Endodermal cell (in vitro differentiated cells): ENCODE data around the gene MAL. TPM values are rescaled to one million over a fixed set of nuclear protein-coding genes. Genes with fewer than 3 reads are reported as not detected.
A peak's percentile ranks its signal among the peaks of the same experiment; 100 is the strongest.

Source experiments
- DNase-seq: peaks from one replicate; pipeline ENCODE4 v3.0.0-alpha.2; 2017
- H3K27ac ChIP-seq: 2 replicates; pipeline ENCODE4 v1.5.1; 2013; ENCODE audit warnings: mild to moderate bottlenecking, low read depth, low read length, moderate library complexity
- H3K27me3 ChIP-seq: 2 replicates; pipeline ENCODE4 v1.6.1; 2013; ENCODE audit warnings: mild to moderate bottlenecking, low read length, moderate library complexity; ENCODE audit not compliant: insufficient read depth, control insufficient read depth, poor library complexity, severe bottlenecking
- H3K36me3 ChIP-seq: 2 replicates; pipeline ENCODE4 v1.7.0; 2013; ENCODE audit warnings: mild to moderate bottlenecking, low read length, moderate library complexity; ENCODE audit not compliant: control insufficient read depth, insufficient read depth
- H3K4me1 ChIP-seq: one replicate; pipeline ENCODE4 v1.7.0; 2013; ENCODE audit warnings: low read length; ENCODE audit not compliant: control insufficient read depth, insufficient read depth
- H3K4me3 ChIP-seq: 2 replicates; pipeline ENCODE4 v1.5.1; 2013; ENCODE audit warnings: mild to moderate bottlenecking, low read length, moderate library complexity
- H3K9ac ChIP-seq: 2 replicates; pipeline ENCODE4 v1.6.1; 2013; ENCODE audit warnings: mild to moderate bottlenecking, low read length, moderate library complexity; ENCODE audit not compliant: poor library complexity, severe bottlenecking; ENCODE audit errors: extremely low read depth
- H3K9me3 ChIP-seq: 2 replicates; pipeline ENCODE4 v1.6.1; 2013; ENCODE audit warnings: mild to moderate bottlenecking, low read length, moderate library complexity; ENCODE audit not compliant: control insufficient read depth
- H3K27ac Mint-ChIP-seq: 2 replicates; pipeline ENCODE4 v1.8.0; 2020; ENCODE audit warnings: mixed read lengths
- H3K27me3 Mint-ChIP-seq: 2 replicates; pipeline ENCODE4 v1.8.0; 2021; ENCODE audit warnings: mild to moderate bottlenecking, mixed read lengths; ENCODE audit not compliant: insufficient read depth
- H3K36me3 Mint-ChIP-seq: 2 replicates; pipeline ENCODE4 v1.8.0; 2020; ENCODE audit warnings: low read depth, mixed read lengths
- H3K4me1 Mint-ChIP-seq: 2 replicates; pipeline ENCODE4 v1.8.0; 2020; ENCODE audit warnings: mixed read lengths
- H3K4me3 Mint-ChIP-seq: 2 replicates; pipeline ENCODE4 v1.8.0; 2020; ENCODE audit warnings: mild to moderate bottlenecking, moderate library complexity, mixed read lengths
- H3K9me3 Mint-ChIP-seq: 2 replicates; pipeline ENCODE4 v1.8.0; 2020; ENCODE audit warnings: mild to moderate bottlenecking, mixed read lengths
- CTCF ChIP-seq: fragments of 200-600 bp; sonication (generic); conservative IDR thresholded peaks from 2 replicates; pipeline ENCODE4 v1.5.0; 2021; ENCODE audit warnings: antibody characterized with exemption, mild to moderate bottlenecking
- WGBS, 2 experiments: methylation state at CpG; one replicate each; pipeline versions ENCODE4 v1.1.5 to v1.1.7; 2013; ENCODE audit warnings: missing lambda C conversion rate in 2 of 2, mixed read lengths in 1 of 2; ENCODE audit not compliant: insufficient coverage in 1 of 2, insufficient read length in 1 of 2; 5-methylcytosine and 5-hydroxymethylcytosine counted together
- total RNA-seq, 2 donors: library from RNA; stranded (reverse); fragmentation: NEBNext Ultra II Directional in 1 of 2; extraction: Animal tissue kit (Norgen Biotek cat#: 25700) in 1 of 2; gene quantifications; 2 replicates in 1 of 2; 3 replicates in 1 of 2; pipeline ENCODE4 v1.2.1, GENCODE V29; 2021

Gene MAL
- total RNA-seq, 2 donors from 2014 or later: not detected

GRCh38 chr2:94982675-94983074 is 42.8 kb upstream of the MAL start:
- peaks cover 3% of the 10 kb centered on the region for H3K9me3 ChIP-seq
- no peak overlapping the region for H3K27ac ChIP-seq
- Mint-ChIP-seq H3K4me1 (no peaks in the 10 kb centered on the region), H3K9me3 (peaks cover 2% of the 10 kb centered on the region), H3K27me3 (peaks cover 17% of the 10 kb centered on the region), H3K36me3 (no peaks in the 10 kb centered on the region), H3K27ac (no peak overlapping the region), H3K4me3 (no peak overlapping the region)
- no peaks in the 10 kb centered on the region for H3K36me3 ChIP-seq
- no peaks in the 10 kb centered on the region for H3K27me3 ChIP-seq
- WGBS, 2 experiments: 91 to 92% methylated on average over 2 to 3 of the region's 3 CpGs
- no peak overlapping the region for H3K4me3 ChIP-seq
- no peak overlapping the region for H3K9ac ChIP-seq
- H3K4me1 ChIP-seq: no peaks in the 10 kb centered on the region
- no peak for DNase-seq
- TF ChIP-seq CTCF: no peak

- H3K9ac ChIP-seq: no peak overlapping the region
- H3K27ac ChIP-seq: no peak overlapping the region
- DNase-seq: peak; percentile 77
- no peak overlapping the region for H3K4me3 Mint-ChIP-seq
- H3K4me3 ChIP-seq: no peak overlapping the region
- no peaks in the 10 kb centered on the region for H3K4me1 ChIP-seq
- H3K9me3 ChIP-seq: no peaks in the 10 kb centered on the region
- peaks cover 22% of the 10 kb centered on the region for H3K27me3 Mint-ChIP-seq
- no peak overlapping the region for H3K27ac Mint-ChIP-seq
- no peaks in the 10 kb centered on the region for H3K9me3 Mint-ChIP-seq
- no peaks in the 10 kb centered on the region for H3K4me1 Mint-ChIP-seq
- TF ChIP-seq CTCF: no peak
- no peaks in the 10 kb centered on the region for H3K36me3 ChIP-seq
- no peaks in the 10 kb centered on the region for H3K27me3 ChIP-seq
- no peaks in the 10 kb centered on the region for H3K36me3 Mint-ChIP-seq
- WGBS, 2 experiments: 57 to 66% methylated on average over 8 to 9 of the region's 9 CpGs
Measured at GRCh38 chr2:94984964-94985575, 40.4 kb upstream of the MAL start.

GRCh38 chr2:94985636-94986035 is 39.9 kb upstream of the MAL start:
- Mint-ChIP-seq H3K27me3 (peaks cover 24% of the 10 kb centered on the region), H3K4me3 (no peak overlapping the region), H3K4me1 (no peaks in the 10 kb centered on the region), H3K36me3 (no peaks in the 10 kb centered on the region), H3K9me3 (no peaks in the 10 kb centered on the region), H3K27ac (no peak overlapping the region)
- Histone ChIP-seq H3K36me3 (no peaks in the 10 kb centered on the region), H3K27ac (no peak overlapping the region), H3K4me3 (no peak overlapping the region), H3K4me1 (no peaks in the 10 kb centered on the region), H3K9me3 (no peaks in the 10 kb centered on the region), H3K27me3 (no peaks in the 10 kb centered on the region), H3K9ac (no peak overlapping the region)
- 73 to 82% methylated on average over 4 to 5 of the region's 5 CpGs for WGBS, 2 experiments
- DNase-seq: no peak
- TF ChIP-seq CTCF: no peak
